Bone marrow (tissue), 2 donors: ENCODE data around the gene RPL28.

ENCODE experiments used
- DNase-seq, 2 donors: peaks; one replicate each; lab custom pipeline; 2025; lab: John Stamatoyannopoulos, UW

The RPL28 gene

GRCh38 chr19:55373306-55373992 lies 12.3 kb upstream of the RPL28 start:
- no peak for DNase-seq

DNA sequence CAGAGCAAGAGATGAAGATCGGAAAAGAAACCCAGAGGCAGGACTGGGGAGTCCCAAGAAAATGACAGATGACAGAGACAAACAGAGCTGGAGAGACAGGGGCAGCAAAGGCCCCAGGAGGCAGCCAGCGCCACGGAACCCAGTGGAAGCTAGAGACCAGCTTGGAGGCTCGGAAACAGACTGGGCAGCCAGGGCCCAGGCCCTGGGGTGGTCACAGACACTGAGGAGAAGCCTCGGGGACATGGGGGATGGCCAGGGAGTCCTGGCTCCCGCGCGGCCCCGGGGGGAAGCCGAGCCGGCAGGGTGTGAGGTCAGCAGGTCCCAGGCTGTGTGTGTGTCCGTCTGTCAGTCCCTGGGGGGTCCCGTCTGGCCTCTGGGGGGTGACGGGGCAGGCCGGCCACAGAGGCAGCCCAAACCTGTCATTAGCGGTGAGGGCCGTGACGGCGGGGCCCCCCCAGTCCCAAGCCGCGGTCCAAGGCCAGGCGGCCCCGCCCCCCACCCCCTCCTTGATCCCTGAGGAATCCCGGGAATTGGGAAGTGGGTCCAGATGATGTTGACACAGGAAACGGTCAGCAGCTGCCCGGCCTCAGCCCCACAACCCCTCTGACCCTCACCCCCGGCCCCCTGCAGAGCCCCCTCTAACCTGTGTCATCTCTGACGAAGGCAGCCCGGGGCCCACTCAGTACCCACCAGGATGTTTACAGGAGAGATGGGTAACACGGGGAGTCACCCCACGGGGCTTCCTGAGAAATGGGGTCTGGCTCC lies 11.6 kb upstream of the RPL28 start:
- no peak for DNase-seq

GRCh38 chr19:55376241-55376933 lies 9.3 kb upstream of the RPL28 start, which contains the start of gene TMEM190:
TSS of gene TMEM190 (plus strand) at chr19:55376826. CDS start at chr19:55376854, 28 bp downstream.
- DNase-seq: no peak

- no peak for DNase-seq
These were observed 8.2 kb upstream of the RPL28 start for GRCh38 chr19:55377356-55378131.

GRCh38 chr19:55379174-55379573 lies 6.6 kb upstream of the RPL28 start:
- DNase-seq: no peak

DNA sequence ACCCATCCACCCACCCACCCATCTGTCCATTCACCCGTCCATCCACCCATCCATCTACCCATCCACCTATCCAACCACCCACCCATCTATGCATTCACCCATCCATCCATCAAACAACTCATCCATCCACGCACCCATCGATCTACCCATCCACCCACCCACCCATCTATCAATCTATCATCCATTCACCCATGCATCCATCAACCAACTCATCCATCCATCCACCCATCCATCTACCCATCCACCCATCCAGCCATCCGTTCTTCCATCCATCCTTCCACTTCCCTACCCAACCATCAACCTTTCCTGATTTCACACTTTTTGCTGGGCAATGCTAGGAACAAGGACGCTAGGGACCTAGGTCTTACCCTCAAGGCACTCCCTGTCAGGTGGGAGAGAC lies 3.7 kb upstream of the RPL28 start:
- DNase-seq: no peak

- no peak for DNase-seq
These were observed 3.1 kb upstream of the RPL28 start for GRCh38 chr19:55382522-55383054.

GRCh38 chr19:55383279-55384130 lies 2.2 kb upstream of the RPL28 start:
- no peak for DNase-seq

GRCh38 chr19:55384131-55384919 lies 1.4 kb upstream of the RPL28 start, which contains the start of gene TMEM238:
TSS of gene TMEM238 (minus strand) at chr19:55384292. CDS start at chr19:55384259, 33 bp downstream.
- DNase-seq: peak in 1 of 2 donors; percentile 31

- DNase-seq: peak; percentile 93 to 97
These were observed 610 bp upstream of the RPL28 start for GRCh38 chr19:55384920-55385723.

DNA sequence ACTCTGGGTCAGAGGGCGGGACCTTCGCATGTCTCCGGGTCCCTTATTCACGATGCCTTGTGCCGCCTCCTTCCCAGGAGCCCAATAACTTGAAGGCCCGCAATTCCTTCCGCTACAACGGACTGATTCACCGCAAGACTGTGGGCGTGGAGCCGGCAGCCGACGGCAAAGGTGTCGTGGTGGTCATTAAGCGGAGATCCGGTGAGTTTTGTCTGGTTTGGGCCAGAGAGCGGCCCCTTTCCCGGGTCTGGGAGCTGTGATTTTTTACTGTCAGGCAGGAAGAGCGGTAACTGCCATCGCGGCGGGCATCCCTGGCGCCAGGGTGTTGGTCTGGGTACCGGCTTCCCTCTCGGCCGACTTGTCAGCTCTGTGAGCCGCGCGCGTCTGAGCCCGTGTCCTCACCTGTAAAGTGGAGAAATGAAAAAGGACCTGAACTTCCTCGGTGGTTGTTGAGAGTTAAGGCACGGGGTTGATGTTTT lies 800 bp downstream of the RPL28 start:
- no peak for DNase-seq

DNA sequence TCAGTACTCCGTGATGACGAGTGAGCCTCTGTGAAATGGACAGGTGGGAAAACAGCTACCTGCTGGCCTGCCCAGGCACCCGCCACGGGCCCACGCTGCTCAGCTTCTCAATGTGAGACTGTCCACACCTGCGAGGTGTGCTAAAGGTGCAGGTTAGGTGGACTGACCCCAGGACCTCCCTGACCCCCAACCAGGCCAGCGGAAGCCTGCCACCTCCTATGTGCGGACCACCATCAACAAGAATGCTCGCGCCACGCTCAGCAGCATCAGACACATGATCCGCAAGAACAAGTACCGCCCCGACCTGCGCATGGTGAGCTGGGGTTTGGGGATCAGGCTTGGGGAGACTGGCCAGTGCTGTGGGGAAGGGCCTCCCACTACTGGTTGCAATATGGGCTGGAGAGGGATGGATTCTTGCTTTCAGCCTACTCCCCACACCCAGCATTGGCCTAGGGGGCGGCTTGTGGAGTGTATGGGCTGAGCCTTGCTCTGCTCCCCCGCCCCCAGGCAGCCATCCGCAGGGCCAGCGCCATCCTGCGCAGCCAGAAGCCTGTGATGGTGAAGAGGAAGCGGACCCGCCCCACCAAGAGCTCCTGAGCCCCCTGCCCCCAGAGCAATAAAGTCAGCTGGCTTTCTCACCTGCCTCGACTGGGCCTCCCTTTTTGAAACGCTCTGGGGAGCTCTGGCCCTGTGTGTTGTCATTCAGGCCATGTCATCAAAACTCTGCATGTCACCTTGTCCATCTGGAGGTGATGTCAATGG lies 2.2 kb downstream of the RPL28 start:
- DNase-seq: no peak

GRCh38 chr19:55389386-55390317 lies 3.9 kb downstream of the RPL28 start:
- no peak for DNase-seq

DNA sequence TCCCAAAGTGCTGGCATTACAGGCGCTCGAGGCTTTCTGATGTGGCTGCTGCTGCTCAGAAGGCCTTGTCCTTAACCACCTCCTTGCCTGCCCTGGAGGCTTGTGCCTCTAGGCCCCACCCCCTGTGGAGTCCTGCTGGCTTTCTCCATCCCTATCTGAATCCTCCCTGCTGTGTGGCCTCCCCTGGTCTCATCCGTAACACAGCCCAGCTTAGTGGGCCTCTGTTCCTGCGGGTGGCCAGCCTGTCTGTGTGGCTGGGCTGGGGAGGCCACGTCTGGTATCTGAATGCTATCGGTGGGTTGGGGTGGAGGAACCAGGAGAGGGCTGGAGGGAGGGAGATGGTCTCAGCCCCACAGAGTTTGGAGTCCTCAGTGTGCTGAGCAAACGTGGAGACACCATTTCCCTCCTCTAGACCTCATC lies 4.7 kb downstream of the RPL28 start:
- no peak for DNase-seq

- DNase-seq: no peak
These were observed 5.5 kb downstream of the RPL28 start for GRCh38 chr19:55391191-55391670.

GRCh38 chr19:55391702-55392615 lies 6.2 kb downstream of the RPL28 start:
- DNase-seq: no peak
